GM19238 (cell line): ENCODE measurements around the gene PRAC1.
A peak's percentile ranks its signal among the peaks of the same experiment; 100 is the strongest.

Source experiments
- DNase-seq: peaks from one replicate; pipeline ENCODE4 v3.0.0; 2011; ENCODE audit warnings: low spot score; ENCODE audit not compliant: insufficient read length

PRAC1 gene

GRCh38 chr17:48704361-48705248 is 17.7 kb downstream of the PRAC1 start:
- no peak for DNase-seq

GRCh38 chr17:48701864-48702532 is 20.3 kb downstream of the PRAC1 start:
- DNase-seq: no peak

- no peak for DNase-seq
Measured at GRCh38 chr17:48693178-48693577, 29.1 kb downstream of the PRAC1 start.

GRCh38 chr17:48692049-48692448 is 30.3 kb downstream of the PRAC1 start:
- DNase-seq: no peak

- DNase-seq: no peak
Measured at GRCh38 chr17:48690655-48691054, 31.7 kb downstream of the PRAC1 start.

GRCh38 chr17:48681609-48682008 is 40.7 kb downstream of the PRAC1 start:
- DNase-seq: no peak

GRCh38 chr17:48679385-48680096 is 42.8 kb downstream of the PRAC1 start:
- no peak for DNase-seq

- DNase-seq: peak; percentile 72
Measured at GRCh38 chr17:48678141-48678971, 44.0 kb downstream of the PRAC1 start.

GRCh38 chr17:48676963-48677558 is 45.3 kb downstream of the PRAC1 start:
- no peak for DNase-seq

- no peak for DNase-seq
Measured at GRCh38 chr17:48672340-48672739, 50.0 kb downstream of the PRAC1 start.
